HG02678 (cell line): Measurements from ENCODE around the gene SPATA25.
A peak's percentile ranks its signal among the peaks of the same experiment; 100 is the strongest.

ENCODE experiments used
- ATAC-seq: cut with Tn5 transposase; IDR thresholded peaks from one replicate; pipeline ENCODE4 v1.9.1; 2021; ENCODE audit warnings: mild to moderate bottlenecking, moderate library complexity; ENCODE audit not compliant: unreplicated experiment

The SPATA25 gene

DNA sequence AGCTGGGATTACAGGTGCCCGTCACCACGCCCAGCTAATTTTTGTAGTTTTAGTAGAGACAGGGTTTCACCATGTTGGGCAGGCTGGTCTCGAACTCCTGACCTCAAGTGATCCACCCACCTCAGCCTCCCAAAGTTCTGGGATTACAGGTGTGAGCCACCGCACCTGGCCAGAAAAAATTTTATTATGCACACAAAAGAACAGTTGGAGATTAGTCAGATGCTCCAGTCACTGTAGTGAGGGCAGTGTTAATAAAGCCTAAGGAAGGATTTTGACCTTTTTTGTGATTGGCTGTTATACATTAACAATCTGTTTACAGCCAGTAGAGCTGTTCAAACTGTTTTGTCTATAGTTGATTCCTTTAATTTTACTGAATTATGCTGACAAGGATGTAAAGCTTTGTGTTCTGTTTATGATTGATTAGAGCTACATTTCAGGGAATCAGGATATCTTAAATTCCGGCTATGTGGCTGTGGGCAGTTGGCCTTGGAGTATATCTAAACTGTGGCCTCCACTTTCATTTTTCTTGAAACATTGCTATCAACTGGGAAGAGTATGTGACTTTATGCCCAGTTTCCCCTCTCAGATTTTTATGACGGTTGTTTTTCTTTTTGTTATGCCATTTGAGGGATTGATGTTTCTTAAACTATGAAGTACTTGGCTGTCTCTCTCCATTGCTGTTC is 20.1 kb downstream of the SPATA25 start:
- ATAC-seq: no peak

DNA sequence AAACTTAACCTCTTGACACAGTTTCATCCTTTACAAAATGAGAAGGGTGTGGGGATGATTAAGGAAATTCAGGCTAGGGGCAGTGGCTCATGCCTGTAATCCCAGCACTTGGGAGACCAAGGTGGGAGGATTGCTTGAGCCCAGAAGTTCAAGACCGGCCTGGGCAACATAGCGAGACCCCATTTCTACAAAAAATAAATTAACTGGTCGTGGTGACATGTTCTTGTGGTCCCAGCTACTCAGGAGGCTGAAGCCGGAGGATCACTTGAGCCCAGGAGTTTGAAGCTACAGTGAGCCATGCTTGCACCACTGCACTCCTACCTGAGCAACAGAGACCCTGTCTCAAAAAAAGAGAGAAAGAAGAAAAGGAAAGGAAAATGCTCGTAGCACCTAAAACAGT is 21.0 kb downstream of the SPATA25 start:
- ATAC-seq: no peak

DNA sequence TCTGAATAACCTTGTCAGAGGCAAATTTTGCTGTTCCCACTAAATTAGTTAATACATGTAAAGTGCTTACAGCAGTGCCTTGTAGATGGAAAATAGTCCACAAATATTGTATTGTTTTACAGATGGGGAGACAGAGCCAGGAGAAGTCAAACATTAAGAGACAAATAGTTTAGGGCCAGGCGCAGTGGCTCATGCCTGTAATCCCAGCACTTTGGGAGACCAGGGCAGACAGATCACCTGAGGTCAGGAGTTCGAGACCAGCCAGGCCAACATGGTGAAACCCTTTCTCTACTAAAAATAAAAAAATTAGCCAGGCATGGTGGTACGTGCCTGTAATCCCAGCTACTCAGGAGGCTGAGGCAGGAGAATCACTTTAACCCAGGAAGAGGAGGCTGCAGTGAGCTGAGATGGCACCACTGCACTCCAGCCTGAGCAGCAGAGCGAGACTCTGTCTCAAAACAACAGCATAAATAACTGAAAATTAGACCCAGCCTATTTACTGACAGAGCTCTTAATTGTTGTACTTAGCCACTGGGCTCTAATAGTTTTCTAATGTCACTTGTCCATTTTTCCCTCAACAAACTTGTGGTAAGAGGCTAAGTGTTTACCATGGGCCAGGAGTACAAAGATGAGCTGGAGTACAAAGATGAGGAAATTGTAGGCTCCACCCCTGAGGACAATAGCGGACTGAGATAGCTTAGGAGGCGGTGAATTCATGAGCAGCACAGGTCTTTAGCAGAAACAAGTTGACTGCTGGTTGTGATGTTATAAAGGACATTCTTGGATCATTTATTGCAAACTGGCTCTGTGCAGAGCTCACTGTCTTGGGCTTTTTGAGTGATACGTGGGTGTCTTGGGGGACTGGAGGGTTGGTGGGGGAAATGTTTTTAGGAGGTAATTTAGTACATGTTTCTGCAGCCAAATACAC is 23.6 kb downstream of the SPATA25 start:
- no peak for ATAC-seq

DNA sequence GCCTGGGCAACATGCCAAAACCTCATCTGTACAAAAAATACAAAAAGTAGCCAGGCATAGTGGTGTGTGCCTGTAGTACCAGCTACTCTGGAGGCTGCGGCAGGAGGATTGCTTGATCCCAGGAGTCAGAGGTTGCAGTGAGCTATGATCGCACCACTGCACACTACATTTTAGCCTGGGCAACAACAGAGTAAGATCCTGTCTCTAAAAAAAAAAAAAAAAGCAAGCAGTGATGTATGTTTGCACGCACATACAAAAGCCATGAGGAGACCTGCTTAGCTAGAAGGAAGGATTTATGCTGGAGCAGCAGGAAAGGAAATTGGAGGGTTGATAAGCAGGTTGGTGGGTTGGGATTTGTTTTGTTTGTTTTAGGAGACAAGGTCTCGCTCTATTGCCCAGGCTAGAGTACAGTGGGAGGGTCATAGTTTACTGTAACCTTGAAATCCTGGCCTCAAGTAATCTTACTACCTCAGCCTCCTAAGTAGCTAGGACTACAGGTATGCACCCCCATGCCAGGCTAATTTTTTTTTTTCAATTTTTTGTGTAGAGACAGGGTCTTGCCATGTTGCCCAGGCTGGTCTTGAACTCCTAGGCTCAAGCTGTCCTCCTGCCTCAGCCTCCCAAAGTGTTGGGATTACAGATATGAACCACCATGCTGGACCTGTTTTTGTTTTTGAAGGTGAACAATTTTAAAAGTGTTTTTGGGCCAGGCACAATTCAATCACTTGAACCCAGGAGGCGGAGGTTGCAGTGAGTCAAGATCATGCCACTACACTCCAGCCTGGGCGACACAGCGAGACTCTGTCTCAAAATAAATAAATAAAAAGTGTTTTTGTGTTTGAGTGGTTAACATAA is 26.0 kb downstream of the SPATA25 start:
- no peak for ATAC-seq

DNA sequence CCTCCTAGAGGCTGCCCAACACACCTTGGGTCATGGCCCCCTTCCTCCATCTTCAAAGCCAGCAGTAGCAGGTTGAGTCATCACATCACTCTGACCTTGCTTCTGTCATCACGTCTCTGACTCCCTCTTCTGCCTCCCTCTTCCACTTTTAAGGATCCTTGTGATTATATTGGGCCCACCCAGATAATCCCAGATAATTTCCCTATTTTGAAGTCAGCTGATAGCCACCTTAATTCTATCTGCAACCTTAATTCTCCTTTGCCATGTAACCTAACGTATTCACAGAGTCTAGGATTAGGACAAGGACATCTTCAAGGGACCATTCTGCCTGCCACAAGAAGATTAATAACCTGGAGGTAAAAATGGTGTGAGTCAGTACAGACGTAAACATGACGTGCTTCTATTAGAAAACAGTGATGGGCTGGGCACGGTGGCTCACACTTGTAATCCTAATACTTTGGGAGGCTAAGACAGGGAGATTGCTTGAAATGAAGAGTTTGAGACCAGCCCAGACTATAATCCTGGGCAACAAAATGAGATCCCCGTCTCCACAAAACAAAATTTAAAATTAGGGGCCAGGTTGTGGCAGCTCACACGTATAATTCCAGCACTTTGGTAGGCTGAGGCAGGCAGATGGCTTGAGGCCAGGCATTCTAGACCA is 26.7 kb downstream of the SPATA25 start:
- ATAC-seq: no peak

DNA sequence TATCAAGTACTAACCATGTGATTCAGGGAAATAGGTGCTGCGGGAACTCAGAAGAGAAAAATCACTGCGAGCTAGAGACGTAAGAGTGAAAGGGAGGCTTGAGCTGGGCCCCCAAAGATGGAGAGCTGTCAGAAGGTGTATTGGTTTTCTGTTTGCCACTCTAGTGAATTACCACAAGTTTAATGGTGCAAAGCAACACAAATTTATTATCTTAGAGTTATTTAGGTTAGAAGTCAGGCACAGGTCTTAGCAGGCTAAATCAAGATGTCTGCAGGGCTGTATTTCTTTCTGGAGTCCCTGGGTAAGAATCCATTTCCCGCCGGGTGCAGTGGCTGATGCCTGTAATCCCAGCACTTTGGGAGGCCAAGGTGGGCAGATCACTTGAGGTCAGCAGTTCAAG is 27.5 kb downstream of the SPATA25 start:
- ATAC-seq: no peak

DNA sequence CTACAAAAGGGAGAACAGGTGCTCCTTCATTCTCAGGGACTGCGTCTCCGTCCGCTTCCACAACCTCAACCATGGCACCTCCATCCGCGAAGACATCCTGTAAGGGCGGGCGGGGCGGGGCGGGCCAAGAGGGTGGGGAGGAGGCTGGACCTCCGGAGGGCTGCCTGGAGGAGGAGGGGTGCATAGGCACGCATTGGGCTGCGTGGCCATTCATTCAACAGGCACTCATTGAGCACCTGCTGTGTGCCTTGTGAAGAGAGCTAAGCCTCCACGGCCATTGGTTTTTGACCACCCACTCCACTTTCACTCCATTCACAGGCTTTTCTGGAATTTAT is 29.6 kb downstream of the SPATA25 start:
- peak; percentile 13 for ATAC-seq

DNA sequence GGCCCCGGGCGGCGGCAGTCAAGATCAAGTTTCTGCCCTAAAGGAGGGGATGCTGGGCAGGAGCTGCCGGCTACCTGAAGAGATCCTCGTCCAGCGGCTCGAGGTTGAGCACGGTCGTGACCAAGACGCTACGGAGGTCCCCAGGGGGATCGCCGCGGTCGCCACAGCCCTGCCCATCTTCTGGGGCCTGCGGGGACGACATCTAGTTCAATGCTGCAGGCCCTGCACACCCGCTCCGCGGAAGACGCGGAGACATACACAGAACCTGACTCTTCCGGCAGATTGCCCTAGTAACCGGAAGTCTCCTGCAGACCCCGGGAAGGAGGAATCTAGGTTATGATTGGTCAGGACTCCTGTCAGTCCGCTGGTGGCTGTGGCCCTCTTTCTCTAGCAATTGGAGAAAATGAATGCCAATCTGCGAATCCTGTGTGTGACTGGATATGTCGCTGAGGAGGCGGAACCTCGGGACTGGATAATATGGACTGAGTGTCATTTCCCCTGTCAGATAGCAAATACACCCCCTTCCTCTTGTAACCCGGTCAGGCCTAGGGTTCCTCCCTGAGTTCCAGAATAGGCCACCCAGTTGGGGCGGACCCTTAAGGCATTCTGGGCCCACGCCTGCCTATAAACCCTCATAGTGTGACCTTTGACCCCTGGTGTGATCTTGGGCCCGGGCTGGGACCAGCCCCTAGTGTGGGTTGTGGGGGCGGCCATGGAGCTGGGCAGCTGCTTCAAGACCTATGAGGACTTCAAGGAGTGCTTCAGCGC is 30.1 kb downstream of the SPATA25 start, which contains the start of the genes ACOT8 and ZSWIM3:
TSS of gene ACOT8 (minus strand) at position 279 of the 768 bp plus-strand sequence. CDS start at position 202, 77 bp downstream.
TSS of gene ZSWIM3 (plus strand) at position 501 of the 768 bp plus-strand sequence. CDS start at position 713, 212 bp downstream.
- ATAC-seq: peak; percentile 97

DNA sequence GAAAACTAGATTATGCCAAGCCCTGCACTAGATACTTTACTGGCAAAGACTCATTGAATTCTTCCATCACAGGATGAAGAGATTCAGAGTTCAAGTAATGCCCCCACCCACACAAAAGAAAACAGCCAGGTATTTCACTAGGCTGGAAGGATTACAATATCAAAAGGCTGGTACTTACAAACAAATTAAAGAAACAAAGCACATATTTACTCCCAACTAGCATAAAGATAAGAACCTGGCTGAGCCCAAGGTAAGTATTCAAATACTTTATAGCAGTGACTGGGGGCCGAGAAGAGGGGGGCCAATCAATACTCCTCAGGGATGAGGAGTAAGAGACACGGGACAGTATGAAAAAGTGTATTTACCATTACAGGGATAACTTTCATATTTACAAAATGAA is 33.9 kb downstream of the SPATA25 start:
- ATAC-seq: no peak

DNA sequence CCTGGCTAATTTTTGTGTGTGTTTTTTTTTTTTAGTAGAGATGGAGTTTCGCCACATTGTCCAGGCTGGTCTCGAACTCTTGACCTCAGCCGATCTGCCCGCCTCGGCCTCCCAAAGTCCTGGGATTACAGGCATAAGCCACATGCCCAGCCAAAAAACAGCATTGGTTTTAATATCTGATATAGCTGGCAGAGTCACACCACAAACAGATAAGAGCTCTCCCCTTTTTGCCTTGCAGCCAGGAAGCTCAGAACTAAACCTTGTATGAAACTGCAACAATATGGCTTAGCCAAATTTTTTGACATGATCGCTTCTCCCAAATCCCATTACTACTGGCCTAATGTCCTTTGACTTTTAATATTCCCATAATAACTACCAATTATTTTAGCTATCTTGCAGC is 35.1 kb downstream of the SPATA25 start:
- ATAC-seq: no peak

DNA sequence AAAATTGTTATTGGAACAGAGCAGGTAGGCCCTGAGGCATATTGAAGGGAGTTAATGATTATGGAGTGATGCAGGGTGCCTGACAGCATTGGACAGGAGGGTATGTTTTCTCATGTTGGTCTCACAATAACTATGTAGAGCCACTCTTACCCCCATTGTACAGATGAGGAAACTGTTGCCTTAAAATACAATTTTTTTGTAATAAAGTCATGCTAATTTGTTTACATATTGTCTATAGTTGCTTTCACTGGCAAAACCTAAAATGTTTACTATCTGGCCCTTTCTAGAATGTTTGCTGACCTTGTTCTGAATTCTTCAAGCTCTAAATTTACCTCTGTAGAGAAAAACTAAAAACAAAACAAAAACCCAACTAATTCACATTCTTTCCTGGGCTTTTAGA is 35.9 kb downstream of the SPATA25 start:
- ATAC-seq: no peak

DNA sequence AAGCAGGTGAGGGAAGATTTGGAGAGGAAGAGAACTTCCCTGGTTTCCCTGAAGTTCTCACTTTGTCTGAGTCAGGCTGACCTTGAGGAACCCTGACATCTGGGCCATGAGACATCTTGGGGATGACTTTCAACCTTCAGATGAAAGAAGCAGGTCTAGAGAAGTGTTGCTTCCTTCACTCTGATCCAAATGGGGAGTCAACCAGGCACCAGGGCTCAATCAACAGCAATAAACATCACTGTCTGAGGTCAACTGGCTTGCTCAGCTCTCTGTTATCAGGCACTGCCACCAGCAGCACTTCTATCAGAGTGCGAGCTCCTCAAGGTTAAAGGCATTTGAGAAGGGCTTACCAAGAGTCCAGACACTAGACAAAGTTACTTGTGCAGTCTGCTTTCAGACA is 36.5 kb downstream of the SPATA25 start:
- no peak for ATAC-seq

DNA sequence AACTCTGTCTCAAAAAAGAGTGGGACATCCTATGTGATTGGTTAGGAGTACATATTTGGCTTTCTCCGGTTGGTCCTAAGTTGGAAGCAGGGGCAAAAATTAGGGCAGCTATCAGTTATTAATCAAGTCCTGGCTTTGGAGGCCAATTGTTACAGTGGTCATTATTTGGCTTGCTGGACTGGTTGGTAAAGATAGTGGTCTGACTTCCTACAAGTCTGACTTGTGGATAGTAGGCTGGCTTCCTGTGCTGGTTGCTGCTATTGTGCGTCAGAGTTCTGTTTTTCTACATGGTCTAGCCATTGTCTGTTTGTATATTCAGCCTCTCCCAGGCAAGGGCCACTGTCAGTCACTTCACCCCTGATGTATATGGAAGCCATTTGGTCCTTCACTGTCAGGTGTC is 37.2 kb downstream of the SPATA25 start:
- ATAC-seq: no peak

DNA sequence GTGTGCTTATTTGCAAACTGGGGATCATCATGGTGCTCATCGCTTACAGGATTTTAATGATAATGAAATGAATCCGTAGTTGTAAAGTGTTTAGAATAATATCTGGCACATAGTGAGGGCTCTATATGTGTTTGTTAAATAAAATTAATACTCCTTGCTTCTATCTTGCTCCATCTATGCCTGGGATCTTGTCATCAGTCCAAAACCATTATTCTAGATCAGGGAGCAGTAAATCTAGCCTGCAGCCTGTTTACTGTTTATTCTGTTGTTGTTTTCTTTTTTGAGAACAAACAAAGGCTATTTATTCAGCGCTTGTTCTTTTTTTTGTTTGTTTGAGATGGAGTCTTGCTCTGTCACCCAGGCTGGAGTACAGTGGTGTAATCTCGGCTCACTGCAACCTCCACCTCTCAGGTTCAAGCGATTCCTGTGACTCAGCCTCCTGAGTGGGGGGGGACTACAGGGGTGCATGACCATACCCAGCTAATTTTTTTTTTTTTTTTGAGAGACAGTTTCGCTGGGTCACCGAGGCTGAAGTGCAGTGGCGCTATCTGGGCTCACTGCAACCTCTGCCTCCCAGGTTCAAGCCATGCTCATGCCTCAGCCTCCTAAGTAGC is 38.3 kb downstream of the SPATA25 start:
- no peak for ATAC-seq

DNA sequence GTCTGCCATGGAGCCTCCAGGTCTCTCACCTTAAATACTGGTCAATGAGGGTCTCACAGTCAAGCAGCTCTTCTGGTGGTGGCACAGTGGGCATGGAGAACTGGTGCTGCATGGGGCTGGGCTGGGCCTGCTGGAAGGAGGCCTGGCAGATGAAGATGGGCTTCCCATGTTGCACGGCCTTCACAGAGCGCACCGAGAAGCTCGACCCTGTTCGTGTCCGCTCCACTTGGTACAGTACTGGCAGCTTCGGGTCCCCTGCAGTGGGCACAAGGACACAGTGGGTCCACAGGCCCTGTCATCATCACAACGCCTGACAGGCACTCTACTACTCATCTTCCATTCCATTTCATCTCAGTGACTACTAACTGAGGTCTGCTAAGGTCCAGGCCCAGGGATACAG is 39.0 kb downstream of the SPATA25 start:
- no peak for ATAC-seq

DNA sequence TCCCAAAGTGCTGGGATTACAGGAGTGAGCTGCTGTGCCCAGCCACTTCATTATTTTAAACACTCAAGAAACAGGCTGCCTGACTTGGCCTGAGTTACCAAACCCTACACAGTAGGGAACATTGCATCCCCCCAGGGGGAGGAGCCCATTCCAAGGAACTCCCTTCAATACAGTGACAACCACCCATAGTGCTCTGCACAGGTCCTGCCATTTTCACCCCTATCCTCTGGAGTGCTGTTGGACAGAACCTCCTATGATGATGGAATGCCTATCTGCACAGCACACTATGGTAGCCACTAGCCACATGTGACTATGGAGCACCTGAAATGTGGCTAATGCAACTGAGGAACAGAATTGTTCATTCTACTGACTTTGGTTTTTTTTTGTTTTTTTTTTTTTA is 42.0 kb downstream of the SPATA25 start:
- no peak for ATAC-seq

DNA sequence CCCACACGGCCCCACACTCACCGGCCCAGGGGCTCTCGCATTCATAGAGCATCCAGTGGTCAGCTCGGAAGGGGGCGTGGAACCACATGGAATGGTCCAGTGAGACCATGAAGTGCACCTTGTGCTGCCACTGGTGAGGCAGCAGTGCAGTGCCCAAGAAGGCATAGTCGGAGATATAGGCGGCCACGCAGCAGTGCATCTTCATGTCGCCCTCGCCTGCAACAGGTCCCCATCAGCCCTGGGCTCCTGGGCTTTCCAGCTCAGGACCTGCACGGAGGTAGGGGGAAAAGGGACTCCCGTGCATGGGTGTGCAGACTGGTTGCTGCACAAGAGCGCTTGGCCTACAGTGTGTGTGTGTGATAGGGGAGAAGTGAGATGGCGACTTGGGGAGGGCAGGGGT is 43.9 kb downstream of the SPATA25 start:
- ATAC-seq: no peak

DNA sequence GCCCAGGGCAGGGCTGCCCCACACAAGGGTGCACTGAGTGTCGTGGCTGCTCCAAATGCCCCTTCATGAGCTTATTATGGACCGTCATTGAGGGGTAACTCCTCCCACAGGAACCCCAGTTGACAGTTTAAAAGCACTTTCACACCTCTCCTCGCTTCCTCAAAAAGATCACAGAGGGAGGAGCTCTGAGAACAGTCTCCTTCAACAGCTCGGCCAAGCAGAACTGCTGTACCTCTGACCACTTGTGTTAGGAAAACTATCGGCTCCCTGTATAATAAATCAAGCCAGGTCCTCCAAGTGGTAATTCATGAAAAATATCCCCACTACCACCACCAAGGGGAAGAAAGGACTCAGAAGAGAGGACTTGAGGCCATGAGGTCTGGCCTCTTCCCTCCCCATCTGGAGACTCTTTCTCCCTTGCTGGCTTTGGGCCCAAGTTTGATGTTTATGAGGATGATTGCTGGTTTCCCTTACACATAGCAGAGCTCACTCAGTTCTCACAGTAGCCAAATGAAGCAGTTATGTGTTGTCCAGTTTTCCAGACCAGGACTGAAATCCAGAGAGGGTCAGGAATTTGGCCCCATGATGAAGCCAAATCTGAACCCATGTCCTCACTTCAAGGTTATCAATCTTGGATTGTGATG is 45.1 kb downstream of the SPATA25 start:
- peak; percentile 57 for ATAC-seq
